Right cardiac atrium (tissue), 5 donors: ENCODE results near the gene OR4K1. TPM values are rescaled to one million over a fixed set of nuclear protein-coding genes. Genes with fewer than 3 reads are reported as not detected.
"Not testable (repeated sequence)": the region's sequence is repeated elsewhere in the genome, so short reads cannot be mapped to it uniquely, and the experiment has no call there.

Experiments
- ATAC-seq, 2 donors: fragments of 200-7000 bp; cut with Tn5 transposase; one replicate each; pipeline versions ENCODE4 v1.8.0 to v1.9.1; 2020; ENCODE audit warnings: moderate library complexity in 2 of 2, mild to moderate bottlenecking in 1 of 2
- DNase-seq, 3 donors: peaks; one replicate each; pipeline ENCODE4 v3.0.0-alpha.2; 2020
- H3K27ac ChIP-seq: one replicate; pipeline ENCODE4 v1.5.1; 2013; ENCODE audit warnings: mild to moderate bottlenecking, low read length, control low read depth, moderate library complexity
- H3K27me3 ChIP-seq: one replicate; pipeline ENCODE4 v1.6.1; 2013; ENCODE audit not compliant: control insufficient read depth, insufficient read depth
- H3K4me1 ChIP-seq: one replicate; pipeline ENCODE4 v1.6.1; 2013; ENCODE audit warnings: low read length; ENCODE audit not compliant: control insufficient read depth, insufficient read depth
- H3K4me3 ChIP-seq: one replicate; pipeline ENCODE4 v1.5.1; 2013; ENCODE audit warnings: low read length, control low read depth
- H3K9me3 ChIP-seq: one replicate; pipeline ENCODE4 v1.6.1; 2013; ENCODE audit warnings: low read length; ENCODE audit not compliant: control insufficient read depth
- WGBS: extraction: QIAGEN DNeasy Blood & Tissue Kit; methylation state at CpG from one replicate; pipeline ENCODE4 v1.1.7; 2013; 5-methylcytosine and 5-hydroxymethylcytosine counted together
- intact Hi-C, 4 donors: fragments of 100-400 bp; cut with DNase I; formaldehyde crosslinking; loops; one replicate each; pipeline versions ENCODE4 v1.11.0 to v1.14.0; 2022 to 2023
- polyA plus RNA-seq: library from polyadenylated mRNA; stranded (reverse); fragments of 200-250 nt; gene quantifications from one replicate; pipeline ENCODE4 v1.2.3, GENCODE V29; 2013
- total RNA-seq, 4 donors: library from RNA; stranded (reverse); fragmentation: NEBNext Ultra II Directional; extraction: Animal tissue kit (Norgen Biotek cat#: 25700); gene quantifications; one replicate each; pipeline ENCODE4 v1.2.1, GENCODE V29; 2021
- donor health status: healthy with polysubstance abuse.
- donor health status: DM: no; HTN: yes; CAD: no.
- donor health status: DM: no; HTN: no; CAD: no.
- donor health status: DM: no; HTN: yes; CAD: no; lungs with severe emphysema.
- donor health status: DM: yes; HTN: yes; CAD: no.

The OR4K1 gene
- total and polyA plus RNA-seq, 5 donors = not detected

- no peak overlapping the region for H3K4me3 ChIP-seq
- ATAC-seq (no peak), DNase-seq (no peak)
- intact Hi-C loops = no loop called here
- H3K27ac ChIP-seq = no peak overlapping the region
- 77% methylated on average over 3 of the region's 3 CpGs for WGBS
- H3K9me3 ChIP-seq = no peaks in the 10 kb centered on the region
- no peaks in the 10 kb centered on the region for H3K4me1 ChIP-seq
- no peaks in the 10 kb centered on the region for H3K27me3 ChIP-seq
Measured at GRCh38 chr14:19947413-19948090, 16.8 kb downstream of the OR4K1 start.

GRCh38 chr14:19949218-19949617 is 18.5 kb downstream of the OR4K1 start:
- H3K9me3 ChIP-seq = no peaks in the 10 kb centered on the region
- no peak overlapping the region for H3K4me3 ChIP-seq
- H3K27ac ChIP-seq = no peak overlapping the region
- H3K27me3 ChIP-seq = no peaks in the 10 kb centered on the region
- ATAC-seq = peak in 1 of 2 donors; percentile 57
- no peak for DNase-seq
- intact Hi-C loops = no loop called here
- WGBS = 69% methylated on average over 2 of the region's 2 CpGs
- H3K4me1 ChIP-seq = no peaks in the 10 kb centered on the region

GRCh38 chr14:19969735-19970134 is 39.0 kb downstream of the OR4K1 start:
- H3K4me3 ChIP-seq, DNase-seq, H3K4me1 ChIP-seq, H3K27me3 ChIP-seq, H3K9me3 ChIP-seq, H3K27ac ChIP-seq, intact Hi-C loops, ATAC-seq: not testable (repeated sequence)
- 67% methylated on average over 2 of the region's 2 CpGs for WGBS

GRCh38 chr14:19974844-19975243 is 44.1 kb downstream of the OR4K1 start:
- DNase-seq = no peak
- no peaks in the 10 kb centered on the region for H3K4me1 ChIP-seq
- no peak overlapping the region for H3K4me3 ChIP-seq
- intact Hi-C loops = no loop called here
- no peak for ATAC-seq
- H3K27ac ChIP-seq = no peak overlapping the region
- no peaks in the 10 kb centered on the region for H3K27me3 ChIP-seq
- WGBS = 66% methylated on average over 1 of the region's 1 CpG
- H3K9me3 ChIP-seq = no peaks in the 10 kb centered on the region

GRCh38 chr14:19975291-19975690 is 44.6 kb downstream of the OR4K1 start, which contains the start of gene OR4K15:
OR4K15 (plus strand) TSS chr14:19975591; CDS start chr14:19975591, 0 bp downstream.
- Histone ChIP-seq H3K4me1 (no peaks in the 10 kb centered on the region), H3K27ac (no peak within 1 kb of the TSS), H3K9me3 (no peaks in the 10 kb centered on the region), H3K4me3 (no peak within 1 kb of the TSS), H3K27me3 (no peaks in the 10 kb centered on the region)
- intact Hi-C loops = no loop called here
- no peak for DNase-seq
- whole genome bisulfite sequencing = 98% methylated on average over 3 of the region's 3 CpGs
- ATAC-seq = no peak

Other genes starting within 250 kb of the OR4K1 start
- not detected for gene OR11H2, start 217.0 kb upstream of the OR4K1 start, total RNA-seq
- gene OR11H2, start 217.0 kb upstream of the OR4K1 start, polyA plus RNA-seq = not detected
- gene OR4Q3, start 187.3 kb upstream of the OR4K1 start, total RNA-seq = not detected
- not detected for gene OR4Q3, start 187.3 kb upstream of the OR4K1 start, polyA plus RNA-seq
- not detected for gene OR4M1, start 157.4 kb upstream of the OR4K1 start, total RNA-seq
- gene OR4M1, start 157.4 kb upstream of the OR4K1 start, polyA plus RNA-seq = not detected
- not detected for gene OR4N2, start 127.1 kb upstream of the OR4K1 start, total RNA-seq
- not detected for gene OR4N2, start 127.1 kb upstream of the OR4K1 start, polyA plus RNA-seq
- gene OR4K2, start 55.8 kb upstream of the OR4K1 start, total RNA-seq = not detected
- gene OR4K2, start 55.8 kb upstream of the OR4K1 start, polyA plus RNA-seq = not detected
- not detected for gene OR4K5, start 10.3 kb upstream of the OR4K1 start, total RNA-seq
- gene OR4K5, start 10.3 kb upstream of the OR4K1 start, polyA plus RNA-seq = not detected
- not detected for gene OR4K15, start 44.7 kb downstream of the OR4K1 start, total RNA-seq
- not detected for gene OR4K15, start 44.7 kb downstream of the OR4K1 start, polyA plus RNA-seq
- not detected for gene OR4Q2, start 71.2 kb downstream of the OR4K1 start, total RNA-seq
- not detected for gene OR4Q2, start 71.2 kb downstream of the OR4K1 start, polyA plus RNA-seq
- not detected for gene OR4K14, start 88.4 kb downstream of the OR4K1 start, total RNA-seq
- gene OR4K14, start 88.4 kb downstream of the OR4K1 start, polyA plus RNA-seq = not detected
- gene OR4K13, start 105.1 kb downstream of the OR4K1 start, total RNA-seq = not detected
- gene OR4K13, start 105.1 kb downstream of the OR4K1 start, polyA plus RNA-seq = not detected
- gene OR4L1, start 129.1 kb downstream of the OR4K1 start, total RNA-seq = not detected
- not detected for gene OR4L1, start 129.1 kb downstream of the OR4K1 start, polyA plus RNA-seq
- gene OR4K17, start 179.8 kb downstream of the OR4K1 start, total RNA-seq = not detected
- not detected for gene OR4K17, start 179.8 kb downstream of the OR4K1 start, polyA plus RNA-seq
- gene OR4N5, start 207.9 kb downstream of the OR4K1 start, total RNA-seq = not detected
- gene OR4N5, start 207.9 kb downstream of the OR4K1 start, polyA plus RNA-seq = not detected